ENCODE measurements around the gene CYP11A1.

Gene CYP11A1

GRCh38 chr15:74381481-74381880, 14.0 kb upstream of the CYP11A1 start:
- H3K4me1 ChIP-seq (ENCODE audit: control insufficient read depth, insufficient read depth, low read length) = peaks cover 13% of the 10 kb centered on the region
- H3K4me3 ChIP-seq (ENCODE audit: insufficient read depth, low read depth, low read length) = no peak overlapping the region
- H3K36me3 ChIP-seq (ENCODE audit: control insufficient read depth, insufficient read depth, low read length) = no peaks in the 10 kb centered on the region
- 83% methylated on average over 5 of the region's 5 CpGs for WGBS, 2 experiments
- no peaks in the 10 kb centered on the region for H3K9me3 ChIP-seq (ENCODE audit: control insufficient read depth, low read length)
- H3K27ac ChIP-seq (ENCODE audit: insufficient read depth, low read depth, low read length, poor library complexity, severe bottlenecking) = no peak overlapping the region
- H3K27me3 ChIP-seq (ENCODE audit: control insufficient read depth, insufficient read depth, low read length, poor library complexity, severe bottlenecking) = no peaks in the 10 kb centered on the region

- Histone ChIP-seq H3K27ac (ENCODE audit: insufficient read depth, low read depth, low read length, poor library complexity, severe bottlenecking) (no peak overlapping the region), H3K9me3 (ENCODE audit: control insufficient read depth, low read length) (no peaks in the 10 kb centered on the region), H3K27me3 (ENCODE audit: control insufficient read depth, insufficient read depth, low read length, poor library complexity, severe bottlenecking) (no peaks in the 10 kb centered on the region), H3K4me1 (ENCODE audit: control insufficient read depth, insufficient read depth, low read length) (peaks cover 10% of the 10 kb centered on the region), H3K36me3 (ENCODE audit: control insufficient read depth, insufficient read depth, low read length) (no peaks in the 10 kb centered on the region), H3K4me3 (ENCODE audit: insufficient read depth, low read depth, low read length) (no peak overlapping the region)
- 89 to 90% methylated on average over 2 of the region's 2 CpGs for WGBS, 2 experiments
Observed at GRCh38 chr15:74381190-74381453, 13.7 kb upstream of the CYP11A1 start.

GRCh38 chr15:74380361-74381189, 13.1 kb upstream of the CYP11A1 start:
- Histone ChIP-seq H3K4me3 (ENCODE audit: insufficient read depth, low read depth, low read length) (no peak overlapping the region), H3K4me1 (ENCODE audit: control insufficient read depth, insufficient read depth, low read length) (peaks cover 4% of the 10 kb centered on the region), H3K9me3 (ENCODE audit: control insufficient read depth, low read length) (no peaks in the 10 kb centered on the region), H3K27me3 (ENCODE audit: control insufficient read depth, insufficient read depth, low read length, poor library complexity, severe bottlenecking) (no peaks in the 10 kb centered on the region), H3K36me3 (ENCODE audit: control insufficient read depth, insufficient read depth, low read length) (no peaks in the 10 kb centered on the region), H3K27ac (ENCODE audit: insufficient read depth, low read depth, low read length, poor library complexity, severe bottlenecking) (no peak overlapping the region)
- 75 to 77% methylated on average over 12 of the region's 12 CpGs for WGBS, 2 experiments

GRCh38 chr15:74378848-74379247, 11.4 kb upstream of the CYP11A1 start:
- H3K27ac ChIP-seq (ENCODE audit: insufficient read depth, low read depth, low read length, poor library complexity, severe bottlenecking) = peak overlapping the region; percentile 26
- peaks cover 7% of the 10 kb centered on the region for H3K4me1 ChIP-seq (ENCODE audit: control insufficient read depth, insufficient read depth, low read length)
- no peaks in the 10 kb centered on the region for H3K9me3 ChIP-seq (ENCODE audit: control insufficient read depth, low read length)
- H3K4me3 ChIP-seq (ENCODE audit: insufficient read depth, low read depth, low read length) = no peak overlapping the region
- H3K36me3 ChIP-seq (ENCODE audit: control insufficient read depth, insufficient read depth, low read length) = no peaks in the 10 kb centered on the region
- WGBS, 2 experiments = 53 to 54% methylated on average over 9 of the region's 9 CpGs
- peaks cover 9% of the 10 kb centered on the region for H3K27me3 ChIP-seq (ENCODE audit: control insufficient read depth, insufficient read depth, low read length, poor library complexity, severe bottlenecking)

- Histone ChIP-seq H3K9me3 (ENCODE audit: control insufficient read depth, low read length) (no peaks in the 10 kb centered on the region), H3K27me3 (ENCODE audit: control insufficient read depth, insufficient read depth, low read length, poor library complexity, severe bottlenecking) (peaks cover 12% of the 10 kb centered on the region), H3K4me3 (ENCODE audit: insufficient read depth, low read depth, low read length) (no peak overlapping the region), H3K27ac (ENCODE audit: insufficient read depth, low read depth, low read length, poor library complexity, severe bottlenecking) (no peak overlapping the region), H3K36me3 (ENCODE audit: control insufficient read depth, insufficient read depth, low read length) (no peaks in the 10 kb centered on the region), H3K4me1 (ENCODE audit: control insufficient read depth, insufficient read depth, low read length) (peaks cover 7% of the 10 kb centered on the region)
- WGBS, 2 experiments = 89 to 91% methylated on average over 15 of the region's 15 CpGs
Observed at GRCh38 chr15:74377831-74378766, 10.7 kb upstream of the CYP11A1 start.

- peaks cover 15% of the 10 kb centered on the region for H3K27me3 ChIP-seq (ENCODE audit: control insufficient read depth, insufficient read depth, low read length, poor library complexity, severe bottlenecking)
- H3K36me3 ChIP-seq (ENCODE audit: control insufficient read depth, insufficient read depth, low read length) = no peaks in the 10 kb centered on the region
- H3K4me1 ChIP-seq (ENCODE audit: control insufficient read depth, insufficient read depth, low read length) = peaks cover 7% of the 10 kb centered on the region
- no peak overlapping the region for H3K27ac ChIP-seq (ENCODE audit: insufficient read depth, low read depth, low read length, poor library complexity, severe bottlenecking)
- 88 to 93% methylated on average over 6 of the region's 6 CpGs for WGBS, 2 experiments
- no peak overlapping the region for H3K4me3 ChIP-seq (ENCODE audit: insufficient read depth, low read depth, low read length)
- no peaks in the 10 kb centered on the region for H3K9me3 ChIP-seq (ENCODE audit: control insufficient read depth, low read length)
Observed at GRCh38 chr15:74376825-74377581, 9.6 kb upstream of the CYP11A1 start.

GRCh38 chr15:74376226-74376625, 8.8 kb upstream of the CYP11A1 start:
- H3K27me3 ChIP-seq (ENCODE audit: control insufficient read depth, insufficient read depth, low read length, poor library complexity, severe bottlenecking) = peaks cover 15% of the 10 kb centered on the region
- WGBS, 2 experiments = 89 to 90% methylated on average over 1 of the region's 1 CpG

GRCh38 chr15:74375303-74375693, 7.9 kb upstream of the CYP11A1 start:
- Histone ChIP-seq H3K4me3 (ENCODE audit: insufficient read depth, low read depth, low read length) (no peak overlapping the region), H3K27ac (ENCODE audit: insufficient read depth, low read depth, low read length, poor library complexity, severe bottlenecking) (no peak overlapping the region), H3K27me3 (ENCODE audit: control insufficient read depth, insufficient read depth, low read length, poor library complexity, severe bottlenecking) (peaks cover 15% of the 10 kb centered on the region), H3K36me3 (ENCODE audit: control insufficient read depth, insufficient read depth, low read length) (no peaks in the 10 kb centered on the region), H3K9me3 (ENCODE audit: control insufficient read depth, low read length) (no peaks in the 10 kb centered on the region), H3K4me1 (ENCODE audit: control insufficient read depth, insufficient read depth, low read length) (peaks cover 7% of the 10 kb centered on the region)
- 27% methylated on average over 9 of the region's 9 CpGs for WGBS, 2 experiments

More at GRCh38 chr15:74376226-74376625, 8.8 kb upstream of the CYP11A1 start:
- Histone ChIP-seq H3K4me1 (ENCODE audit: control insufficient read depth, insufficient read depth, low read length) (peaks cover 7% of the 10 kb centered on the region), H3K9me3 (ENCODE audit: control insufficient read depth, low read length) (no peaks in the 10 kb centered on the region), H3K36me3 (ENCODE audit: control insufficient read depth, insufficient read depth, low read length) (no peaks in the 10 kb centered on the region), H3K27ac (ENCODE audit: insufficient read depth, low read depth, low read length, poor library complexity, severe bottlenecking) (no peak overlapping the region), H3K4me3 (ENCODE audit: insufficient read depth, low read depth, low read length) (no peak overlapping the region)

GRCh38 chr15:74374648-74375302, 7.3 kb upstream of the CYP11A1 start:
- H3K27ac ChIP-seq (ENCODE audit: insufficient read depth, low read depth, low read length, poor library complexity, severe bottlenecking) = no peak overlapping the region
- no peaks in the 10 kb centered on the region for H3K36me3 ChIP-seq (ENCODE audit: control insufficient read depth, insufficient read depth, low read length)
- 26 to 30% methylated on average over 11 of the region's 11 CpGs for WGBS, 2 experiments
- H3K9me3 ChIP-seq (ENCODE audit: control insufficient read depth, low read length) = no peaks in the 10 kb centered on the region
- H3K4me3 ChIP-seq (ENCODE audit: insufficient read depth, low read depth, low read length) = peak overlapping the region; percentile 41
- peaks cover 7% of the 10 kb centered on the region for H3K4me1 ChIP-seq (ENCODE audit: control insufficient read depth, insufficient read depth, low read length)
- peaks cover 15% of the 10 kb centered on the region for H3K27me3 ChIP-seq (ENCODE audit: control insufficient read depth, insufficient read depth, low read length, poor library complexity, severe bottlenecking)
